HG03378 (cell line): ENCODE measurements around the gene TRAF5.

Source experiments
- ATAC-seq: cut with Tn5 transposase; IDR thresholded peaks from one replicate; pipeline ENCODE4 v1.9.1; 2021; ENCODE audit warnings: mild to moderate bottlenecking, moderate library complexity; ENCODE audit not compliant: unreplicated experiment

The TRAF5 gene

DNA sequence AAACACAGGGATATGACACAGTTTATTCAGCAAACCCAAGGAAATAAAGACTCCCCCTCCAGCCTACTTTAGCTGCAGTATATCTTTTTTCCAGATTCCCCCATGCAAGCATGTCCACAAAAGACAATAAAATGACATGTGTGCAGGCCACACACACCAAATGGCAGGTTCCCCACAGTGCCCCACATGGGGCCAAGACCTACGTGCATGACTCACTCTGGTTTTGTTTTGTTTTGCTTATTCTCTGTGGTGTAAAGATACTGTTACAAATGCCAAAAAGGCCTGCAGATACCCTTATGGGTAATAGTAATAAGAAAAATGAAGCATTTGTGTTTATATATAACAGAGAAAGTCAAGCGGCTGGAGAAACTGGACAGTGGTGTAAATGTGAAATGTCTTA is 93.8 kb downstream of the TRAF5 start:
- ATAC-seq: no peak

- ATAC-seq: no peak
Observed at GRCh38 chr1:211420845-211421454, 94.3 kb downstream of the TRAF5 start.

DNA sequence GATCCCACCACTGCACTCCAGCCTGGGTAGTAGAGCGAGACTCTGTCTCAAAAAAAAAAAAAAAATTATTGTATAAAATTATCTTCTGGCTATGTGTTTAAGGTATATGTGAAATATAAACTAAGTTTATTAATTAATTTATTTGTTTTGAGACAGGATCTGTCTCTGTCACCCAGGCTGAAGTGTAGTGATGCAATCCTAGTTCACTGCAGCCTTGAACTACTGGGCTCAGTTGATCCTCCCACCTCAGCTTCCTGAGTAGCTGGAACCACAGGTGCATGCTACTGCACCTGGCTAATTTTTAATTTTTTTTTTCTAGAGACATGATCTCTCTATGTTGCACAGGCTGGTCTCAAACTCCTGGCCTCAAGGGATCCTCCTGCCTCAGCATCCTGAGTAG is 97.4 kb downstream of the TRAF5 start:
- ATAC-seq: no peak
